IPS-NIHi11 (cell line): ENCODE data around the gene MRM1.

Experiments
- DNase-seq: peaks from one replicate; pipeline ENCODE4 v3.0.0; 2012; ENCODE audit warnings: mixed read lengths, low spot score

Gene MRM1

DNA sequence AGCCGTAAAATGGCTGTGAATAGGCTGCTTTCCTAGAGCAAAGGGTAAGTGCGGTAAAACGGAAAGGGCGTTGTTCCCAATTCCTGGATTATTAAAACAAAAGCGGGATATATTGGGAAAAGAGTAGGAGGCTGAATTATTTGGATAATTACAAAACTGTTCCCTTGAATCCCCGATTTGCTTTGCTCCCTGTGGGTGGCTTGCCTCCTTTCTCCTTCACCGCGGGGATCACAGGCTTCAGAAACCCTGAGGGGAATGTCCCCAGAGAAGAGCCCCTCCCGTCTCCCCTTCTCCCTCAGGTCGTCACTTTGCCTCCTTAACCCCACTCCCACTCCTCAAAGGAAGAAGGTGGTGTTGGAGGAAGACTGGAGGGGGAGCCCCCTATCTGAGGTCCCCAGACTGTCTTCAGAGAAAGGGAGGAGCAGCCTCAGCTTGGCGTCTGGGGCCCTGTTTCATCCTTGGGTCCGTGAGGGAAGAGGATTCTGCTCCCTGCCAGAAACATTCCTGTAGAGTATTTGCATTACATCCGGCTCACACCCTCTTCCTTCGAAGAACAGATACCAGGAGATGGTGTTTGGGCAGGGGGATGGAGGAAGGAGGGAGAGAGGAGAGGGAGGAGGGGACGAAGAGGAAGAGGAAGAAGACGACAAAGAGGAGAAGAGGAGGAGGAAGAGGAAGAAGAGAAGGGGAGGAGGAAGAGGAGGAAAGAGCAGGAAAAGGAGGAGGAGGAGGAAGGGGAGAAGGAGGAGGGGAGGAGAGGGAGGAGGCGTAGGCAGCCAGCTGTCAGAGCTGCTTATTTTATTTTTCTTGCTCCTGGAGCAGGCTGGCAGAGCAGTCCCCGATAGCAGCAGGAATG lies 31.8 kb downstream of the MRM1 start:
- peak; percentile 52 for DNase-seq

DNA sequence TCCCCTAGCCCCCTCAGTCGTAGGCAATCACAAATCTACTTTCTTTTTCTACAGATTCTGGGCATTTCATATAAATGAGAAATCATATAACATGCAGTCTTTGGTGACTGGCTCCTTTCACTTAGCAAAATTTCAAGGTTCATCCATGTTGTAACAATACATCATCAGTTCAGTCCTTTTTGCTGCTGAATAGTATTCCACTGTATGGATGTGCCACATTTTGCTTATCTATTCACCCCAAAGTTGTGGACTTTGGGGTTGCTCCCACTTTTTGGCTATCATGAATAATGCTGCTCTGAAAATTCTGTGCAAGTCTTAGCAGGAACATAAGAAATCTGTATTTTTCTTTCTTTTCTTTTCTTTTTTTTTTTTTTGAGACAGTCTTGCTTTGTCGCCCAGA lies 39.0 kb downstream of the MRM1 start:
- DNase-seq: no peak

GRCh38 chr17:36640836-36641235 lies 39.5 kb downstream of the MRM1 start:
- DNase-seq: no peak

DNA sequence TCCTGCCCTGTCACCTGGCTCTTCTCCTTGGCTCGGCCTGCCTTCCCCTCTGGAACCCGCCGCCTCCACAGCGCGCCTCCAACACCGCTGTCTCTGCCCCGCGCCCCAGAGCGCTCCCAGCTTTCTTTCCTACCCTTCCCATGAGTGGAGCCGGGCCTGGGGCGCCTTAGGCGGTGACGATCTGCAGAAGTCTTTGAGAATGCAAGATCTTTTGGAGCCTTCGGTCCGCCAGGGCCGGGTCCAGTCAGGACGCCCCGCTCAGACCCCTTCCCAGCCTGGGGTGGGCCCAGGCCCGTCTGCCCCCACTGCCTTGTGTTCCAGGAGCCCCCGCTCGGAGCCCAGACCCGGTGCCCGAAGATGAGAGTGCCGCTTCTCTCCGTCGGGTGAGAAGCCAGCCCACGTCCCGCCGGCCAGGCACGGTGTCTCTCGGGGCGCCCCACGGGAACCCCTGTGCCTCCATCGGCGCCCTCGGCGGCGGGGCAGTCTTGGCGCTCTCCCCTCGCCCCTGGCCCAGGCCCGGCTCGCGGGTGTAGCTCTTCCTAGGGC lies 40.0 kb downstream of the MRM1 start:
- peak; percentile 52 for DNase-seq

- peak; percentile 70 for DNase-seq
These were observed 40.8 kb downstream of the MRM1 start for GRCh38 chr17:36641877-36642845.

- DNase-seq: no peak
These were observed 41.8 kb downstream of the MRM1 start for GRCh38 chr17:36643086-36643685.

- no peak for DNase-seq
These were observed 44.0 kb downstream of the MRM1 start for GRCh38 chr17:36645422-36645821.

DNA sequence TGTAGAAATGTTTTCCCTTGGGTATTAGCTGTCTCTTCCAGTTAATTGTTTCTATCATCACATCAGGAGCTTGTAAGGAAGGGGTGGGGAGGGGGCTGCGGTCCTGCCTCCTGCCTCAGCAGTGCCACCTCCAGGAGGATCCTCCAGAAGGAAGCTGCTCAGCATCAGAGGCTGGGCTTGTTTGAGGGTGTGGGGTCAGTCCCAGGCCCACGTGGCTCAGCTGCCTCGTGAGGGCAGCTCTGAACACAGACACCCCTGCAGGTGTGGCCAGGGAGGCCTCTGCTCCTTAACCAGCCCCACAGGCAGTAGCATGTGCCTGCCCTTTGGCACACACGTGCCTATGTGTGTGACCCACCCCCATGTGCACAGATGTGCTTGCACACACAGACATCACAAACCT lies 46.3 kb downstream of the MRM1 start:
- DNase-seq: peak; percentile 68

DNA sequence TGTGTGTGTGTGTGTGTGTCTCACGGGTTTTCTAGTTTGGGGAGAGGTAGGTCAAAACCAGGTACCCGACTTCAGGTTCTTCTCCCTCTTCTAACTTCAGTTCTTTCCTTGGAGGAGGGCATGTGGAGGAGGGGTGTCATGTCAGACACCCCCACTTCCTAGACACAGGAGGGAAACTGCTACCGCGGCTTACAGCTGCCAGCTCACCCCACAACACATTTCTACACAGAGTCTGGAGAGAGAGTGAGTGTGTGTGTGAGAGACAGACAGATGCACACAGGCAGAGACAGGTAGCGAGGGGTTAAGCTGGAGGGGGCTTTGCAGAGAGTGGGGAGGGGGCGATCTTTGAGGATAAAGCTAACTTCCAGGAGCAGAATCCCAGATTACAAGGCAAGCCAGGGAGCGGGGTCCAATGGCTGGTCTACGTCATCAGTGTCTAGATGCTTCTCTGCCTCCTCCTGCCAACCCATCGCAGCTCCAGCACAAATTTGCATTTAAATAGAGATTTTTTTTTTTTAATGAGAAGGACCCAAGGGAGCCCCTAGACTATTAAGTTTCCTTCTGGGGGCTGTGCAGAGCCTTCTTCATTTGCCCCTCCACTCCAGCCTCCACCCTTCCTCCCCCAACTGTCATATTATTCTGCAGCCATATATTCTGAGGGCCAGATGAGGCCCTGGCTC lies 48.9 kb downstream of the MRM1 start:
- no peak for DNase-seq

DNA sequence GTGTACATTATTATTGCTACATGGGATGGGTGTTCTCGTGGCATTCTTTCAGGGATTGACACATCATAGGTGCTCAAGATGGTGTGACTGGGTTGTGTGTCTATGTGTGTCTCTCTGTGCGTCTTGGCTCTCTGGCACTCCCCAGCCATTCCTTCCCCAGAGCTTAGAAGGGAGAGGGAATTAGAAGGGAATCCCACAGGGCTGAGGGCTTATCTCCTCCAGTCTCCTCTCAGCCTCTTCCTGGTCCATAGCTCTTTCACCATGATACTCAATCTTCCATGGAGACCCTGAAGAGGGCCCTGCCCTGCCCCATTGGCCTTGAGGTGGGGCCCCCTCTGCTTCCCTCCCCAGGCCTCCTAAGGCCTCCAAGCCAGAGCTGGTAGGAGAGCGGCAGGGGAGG lies 52.0 kb downstream of the MRM1 start:
- DNase-seq: no peak

DNA sequence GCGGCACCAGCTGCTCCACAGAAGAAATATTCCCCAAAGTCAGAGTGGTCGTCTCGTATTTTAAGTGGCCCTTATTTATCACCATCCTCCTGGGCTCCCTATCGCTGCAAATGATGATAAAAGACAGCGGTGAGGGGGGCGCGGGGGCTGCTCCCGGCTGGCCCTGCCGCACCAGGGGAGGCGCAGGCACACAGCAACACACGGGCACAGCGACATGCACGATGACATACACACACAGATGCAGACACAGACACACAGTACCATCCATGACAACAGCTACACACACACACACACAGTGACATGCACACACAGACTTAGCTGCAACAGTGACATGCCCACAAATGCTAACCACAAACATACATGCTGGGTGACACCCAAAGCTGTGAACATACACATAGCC lies 52.5 kb downstream of the MRM1 start:
- no peak for DNase-seq

- no peak for DNase-seq
These were observed 54.3 kb downstream of the MRM1 start for GRCh38 chr17:36655726-36656125.

- no peak for DNase-seq
These were observed 56.0 kb downstream of the MRM1 start for GRCh38 chr17:36657390-36657762.

DNA sequence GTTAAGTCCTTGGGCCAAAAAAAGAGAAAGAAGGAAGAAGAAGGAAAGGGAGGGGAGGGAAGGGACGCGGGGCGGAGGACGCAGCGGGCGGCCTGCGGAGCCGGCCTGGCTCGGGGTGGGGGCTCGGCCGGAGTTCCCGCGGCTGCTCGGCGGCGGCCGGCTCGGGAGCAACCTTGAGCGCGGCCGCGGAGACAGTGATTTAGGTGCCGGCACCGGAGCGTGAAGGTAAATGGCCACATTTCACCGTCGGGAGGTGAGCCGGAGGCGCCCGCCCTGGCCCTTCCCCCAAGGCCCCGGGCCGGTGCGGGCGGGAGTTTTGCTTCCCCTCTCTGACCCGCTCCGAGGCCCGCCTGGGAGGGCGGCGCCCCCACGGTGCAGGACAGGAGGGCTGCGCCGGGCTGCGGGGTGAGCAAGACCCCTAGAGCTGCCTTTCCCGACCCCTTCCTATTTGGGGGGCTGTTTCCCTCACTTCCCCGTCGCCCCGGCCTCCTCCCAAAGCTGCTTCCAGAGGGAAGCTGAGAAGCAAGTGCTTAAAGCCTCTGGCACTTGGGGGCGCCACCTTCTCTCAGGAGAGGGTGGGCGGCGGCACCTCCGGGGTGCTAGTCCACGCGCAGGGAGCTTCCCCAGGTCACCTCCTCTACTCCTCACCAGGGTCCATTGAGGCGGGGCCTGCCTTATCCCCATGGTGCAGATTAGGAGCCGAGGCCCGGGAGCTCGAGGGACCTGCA lies 56.5 kb downstream of the MRM1 start:
- DNase-seq: peak; percentile 85
